Small intestine (tissue), 7 donors: ENCODE measurements around the gene DMXL2. TPM values are rescaled to one million over a fixed set of nuclear protein-coding genes. Genes with fewer than 3 reads are reported as not detected.
"Not testable (repeated sequence)": the region's sequence is repeated elsewhere in the genome, so short reads cannot be mapped to it uniquely, and the experiment has no call there.

Source experiments
- DNase-seq, 2 donors: peaks; one replicate each; pipeline versions ENCODE4 v3.0.0 to v3.0.0-alpha.2; 2013
- FAIRE-seq: peaks from 2 replicates; lab custom pipeline; 2012; peaks lifted over from hg19 to GRCh38; lab: Jason Lieb, UNC
- H3K27ac ChIP-seq, 3 donors: one replicate each; pipeline ENCODE4 v1.5.1; 2013; ENCODE audit warnings: low read length in 2 of 3, mild to moderate bottlenecking in 2 of 3, control low read depth in 1 of 3, inconsistent platforms in 1 of 3, low read depth in 1 of 3, moderate library complexity in 1 of 3
- H3K27me3 ChIP-seq, 3 donors: one replicate each; pipeline ENCODE4 v1.6.1; 2013; ENCODE audit warnings: low read length in 3 of 3, inconsistent platforms in 1 of 3; ENCODE audit not compliant: control insufficient read depth in 3 of 3, insufficient read depth in 3 of 3
- H3K36me3 ChIP-seq, 3 donors: one replicate each; pipeline ENCODE4 v1.6.1; 2013; ENCODE audit warnings: low read length in 3 of 3, inconsistent platforms in 1 of 3, low read depth in 1 of 3, mild to moderate bottlenecking in 1 of 3, moderate library complexity in 1 of 3; ENCODE audit not compliant: control insufficient read depth in 3 of 3, insufficient read depth in 2 of 3
- H3K4me1 ChIP-seq, 3 donors: one replicate each; pipeline ENCODE4 v1.6.1; 2013; ENCODE audit warnings: low read length in 2 of 3, inconsistent platforms in 1 of 3, low read depth in 1 of 3, mild to moderate bottlenecking in 1 of 3, moderate library complexity in 1 of 3; ENCODE audit not compliant: control insufficient read depth in 3 of 3, insufficient read depth in 2 of 3
- H3K4me3 ChIP-seq, 3 donors: one replicate each; pipeline ENCODE4 v1.5.1; 2013; ENCODE audit warnings: low read length in 3 of 3, control low read depth in 1 of 3, inconsistent platforms in 1 of 3, low read depth in 1 of 3, mild to moderate bottlenecking in 1 of 3, moderate library complexity in 1 of 3
- H3K9me3 ChIP-seq, 2 donors: one replicate each; pipeline ENCODE4 v1.6.1; 2013; ENCODE audit warnings: low read depth in 1 of 2, low read length in 1 of 2; ENCODE audit not compliant: control insufficient read depth in 2 of 2, insufficient read depth in 1 of 2
- WGBS, 3 donors: extraction: QIAGEN DNeasy Blood & Tissue Kit; methylation state at CpG; one replicate each; pipeline ENCODE4 v1.1.7; 2013; 5-methylcytosine and 5-hydroxymethylcytosine counted together
- polyA plus RNA-seq, 4 donors: library from polyadenylated mRNA; stranded (reverse) in 3 of 4; unstranded in 1 of 4; fragments of 200-250 nt in 3 of 4; fragments of 120-200 nt in 1 of 4; gene quantifications; one replicate each; pipeline versions ENCODE4 v1.2.1 to v1.2.3, GENCODE V29; 2013
- donor health status: healthy with polysubstance abuse.
- donor health status: control.
- donor health status: control.
- donor health status: Bipolar disorder and iron deficiency.
- donor health status: healthy.

DMXL2 gene
- polyA plus RNA-seq, 4 donors = 24.5 to 58.4 (median 42.6) TPM

DNA sequence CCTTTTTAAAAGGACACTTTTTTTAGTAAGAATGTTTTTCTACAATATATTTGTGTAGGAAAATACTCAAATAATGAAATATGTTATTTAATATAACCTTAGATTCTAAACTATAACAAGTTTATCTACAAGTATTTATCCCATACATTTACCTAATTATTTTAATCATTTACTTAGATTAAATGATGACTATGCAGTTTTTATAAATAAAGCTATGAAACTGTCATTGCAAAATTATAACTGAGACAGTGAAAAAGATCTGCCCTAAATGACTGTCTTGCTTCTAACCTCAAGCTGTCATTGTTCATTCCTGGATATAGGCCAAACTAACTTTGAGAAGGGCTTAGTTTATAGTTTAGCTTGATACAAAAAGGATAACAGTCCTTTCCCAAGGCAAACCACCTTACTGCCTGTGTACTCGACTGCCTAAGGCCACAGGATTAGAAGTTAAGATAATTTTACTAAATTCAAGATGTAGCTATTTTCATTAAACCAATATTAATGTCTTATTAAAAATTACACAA is 197.0 kb downstream of the DMXL2 start:
- Histone ChIP-seq H3K36me3 (no peaks in the 10 kb centered on the region), H3K27me3 (peaks cover 0 to 2% (median 0%) of the 10 kb centered on the region in 3 donors), H3K27ac (no peak overlapping the region), H3K4me3 (no peak overlapping the region), H3K9me3 (no peaks in the 10 kb centered on the region), H3K4me1 (no peaks in the 10 kb centered on the region)
- 8 to 37% (median 9%) methylated on average over 1 of the region's 1 CpG for WGBS, 3 donors
- DNase-seq (no peak), FAIRE-seq (no peak)

DNA sequence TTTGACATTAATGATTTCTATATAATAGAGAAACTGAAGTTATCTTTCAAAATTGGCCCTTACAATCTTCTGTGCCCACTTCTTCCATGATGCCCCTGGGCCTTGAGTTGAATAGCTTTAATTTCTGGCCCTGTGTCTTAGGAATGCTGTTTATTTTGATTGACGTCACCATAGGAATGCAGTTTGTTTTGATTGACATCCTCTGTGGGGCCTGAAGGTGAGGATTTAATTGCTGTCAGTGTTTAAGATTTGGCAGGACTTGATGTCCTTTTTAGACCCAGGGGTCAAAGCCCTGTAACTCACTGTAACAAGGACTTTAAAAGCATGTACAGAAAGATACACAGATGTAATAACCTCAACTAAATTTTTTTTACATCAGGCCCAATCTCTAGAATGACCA is 197.8 kb downstream of the DMXL2 start:
- FAIRE-seq (no peak), DNase-seq (no peak)
- Histone ChIP-seq H3K4me3 (no peak overlapping the region), H3K36me3 (no peaks in the 10 kb centered on the region), H3K9me3 (no peaks in the 10 kb centered on the region), H3K4me1 (no peaks in the 10 kb centered on the region), H3K27me3 (peaks cover 0 to 2% (median 0%) of the 10 kb centered on the region in 3 donors), H3K27ac (no peak overlapping the region)
- WGBS, 3 donors = 68 to 89% (median 73%) methylated on average over 1 of the region's 1 CpG

DNA sequence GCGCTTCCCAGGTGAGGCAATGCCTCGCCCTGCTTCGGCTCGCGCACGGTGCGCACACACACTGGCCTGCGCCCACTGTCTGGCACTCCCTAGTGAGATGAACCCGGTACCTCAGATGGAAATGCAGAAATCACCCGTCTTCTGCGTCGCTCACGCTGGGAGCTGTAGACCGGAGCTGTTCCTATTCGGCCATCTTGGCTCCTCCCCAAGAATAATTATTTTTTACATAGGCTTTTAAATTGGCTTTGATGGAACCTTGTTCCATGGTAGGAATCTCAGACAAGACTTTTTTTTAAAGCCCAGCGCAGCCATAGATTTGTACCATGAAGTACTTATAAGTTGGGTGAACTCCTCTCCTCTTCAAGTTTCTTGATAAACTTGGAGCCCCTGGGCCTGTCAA is 199.5 kb downstream of the DMXL2 start:
- not testable (repeated sequence) for H3K36me3 ChIP-seq, DNase-seq, FAIRE-seq, H3K27me3 ChIP-seq, H3K4me3 ChIP-seq, H3K4me1 ChIP-seq, H3K9me3 ChIP-seq, H3K27ac ChIP-seq
- WGBS, 3 donors = 94 to 98% (median 97%) methylated on average over 4 to 7 of the region's 16 CpGs

DNA sequence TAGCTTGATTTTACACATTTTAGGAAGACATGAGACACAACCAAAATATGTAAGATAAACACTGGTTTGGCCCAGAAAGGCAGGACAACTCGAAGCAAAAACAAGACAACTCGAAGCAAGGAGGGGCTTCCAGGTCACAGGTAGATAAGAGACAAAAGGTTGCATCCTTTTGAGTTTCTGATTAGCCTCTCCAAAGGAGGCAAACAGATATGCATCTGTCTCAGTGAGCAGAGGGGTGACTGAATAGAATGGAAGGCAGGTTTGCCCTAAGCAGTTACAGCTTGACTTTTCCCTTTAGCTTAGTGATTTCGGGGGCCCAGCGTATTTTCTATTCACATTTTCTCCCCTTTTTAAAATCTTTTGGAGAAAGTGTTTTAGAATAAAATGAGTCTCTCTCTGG is 206.4 kb downstream of the DMXL2 start:
- FAIRE-seq = no peak

DNA sequence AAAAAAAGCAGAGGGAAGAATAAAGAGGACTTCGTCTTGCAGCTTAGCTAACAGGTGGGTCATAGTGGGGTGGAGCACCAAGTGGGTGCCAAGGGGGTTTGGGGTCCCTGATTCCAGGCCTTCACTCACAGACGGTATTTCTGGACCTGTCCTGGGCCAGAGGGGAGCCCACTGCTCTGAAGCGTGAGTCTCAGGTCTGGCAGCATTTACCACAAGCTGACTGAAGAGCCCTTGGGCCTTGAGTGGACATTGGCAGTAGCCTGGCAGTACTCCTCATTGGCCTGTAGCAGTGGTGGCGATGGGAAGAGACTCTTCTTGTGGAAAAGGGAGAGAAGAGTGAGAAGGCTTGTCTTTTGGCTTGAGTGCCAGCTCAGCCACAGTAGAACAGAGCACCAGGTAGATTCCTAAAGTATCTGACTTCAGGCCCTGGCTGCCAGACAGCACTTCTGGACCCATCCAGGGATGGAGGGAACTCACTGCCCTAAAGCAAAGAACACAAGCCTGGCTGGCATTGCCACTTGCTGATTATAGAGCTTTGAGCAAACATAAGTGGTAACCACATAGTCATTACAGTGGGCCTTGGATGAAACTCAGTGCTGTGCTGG is 208.2 kb downstream of the DMXL2 start:
- WGBS, 3 donors = 81 to 91% (median 88%) methylated on average over 4 of the region's 4 CpGs
- FAIRE-seq = no peak

More for the DNA sequence above, 206.4 kb downstream of the DMXL2 start:
- H3K4me1 ChIP-seq = no peaks in the 10 kb centered on the region
- no peak overlapping the region for H3K27ac ChIP-seq
- no peaks in the 10 kb centered on the region for H3K27me3 ChIP-seq
- no peaks in the 10 kb centered on the region for H3K36me3 ChIP-seq
- WGBS, 3 donors = 47 to 68% (median 55%) methylated on average over 4 of the region's 4 CpGs
- no peak overlapping the region for H3K4me3 ChIP-seq
- DNase-seq = no peak
- H3K9me3 ChIP-seq = no peaks in the 10 kb centered on the region

DNA sequence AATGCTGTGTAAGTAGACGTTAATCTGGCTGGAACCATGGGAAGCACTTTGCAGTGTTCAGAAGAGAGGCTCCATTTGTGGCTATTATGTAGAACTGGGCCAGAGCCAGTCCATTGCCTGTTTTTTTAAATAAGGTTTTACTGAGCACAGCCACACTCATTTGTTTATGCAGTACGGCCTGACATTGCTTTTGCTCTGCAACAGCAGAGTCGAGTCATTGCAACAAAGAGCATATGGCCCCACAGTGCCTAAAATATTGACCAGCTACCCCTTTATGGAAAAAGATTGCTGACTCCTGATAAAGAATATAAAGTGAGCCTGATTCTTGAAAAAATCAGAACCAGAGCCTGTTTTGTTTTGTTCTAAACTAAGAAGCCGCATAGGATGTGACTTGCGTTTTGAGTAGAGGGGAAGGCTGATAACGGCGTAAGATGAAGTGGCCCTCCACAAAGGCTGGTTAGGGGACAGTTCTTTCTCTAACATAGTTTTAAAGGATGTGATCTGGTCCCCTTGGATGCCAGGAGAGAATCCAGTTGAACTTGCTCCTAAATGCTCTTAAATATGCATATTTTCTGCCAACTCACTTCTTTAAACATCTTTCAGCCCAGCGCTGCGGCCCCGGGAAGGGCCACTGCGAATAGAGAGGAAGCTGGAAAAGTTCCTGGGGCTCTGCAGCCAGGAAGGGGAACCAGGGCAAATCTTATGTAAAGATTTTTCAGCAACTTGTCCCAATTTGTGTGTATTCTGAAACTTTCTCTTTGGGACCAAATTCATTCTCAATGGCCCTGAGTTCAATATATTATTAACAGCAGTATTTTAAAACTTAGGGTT is 216.7 kb downstream of the DMXL2 start:
- Histone ChIP-seq H3K36me3 (no peaks in the 10 kb centered on the region), H3K4me3 (no peak overlapping the region), H3K27me3 (peaks cover 0 to 8% (median 0%) of the 10 kb centered on the region in 3 donors), H3K4me1 (no peaks in the 10 kb centered on the region), H3K27ac (no peak overlapping the region), H3K9me3 (no peaks in the 10 kb centered on the region)
- 67 to 80% (median 69%) methylated on average over 11 of the region's 11 CpGs for WGBS, 3 donors
- no peak for FAIRE-seq
- DNase-seq = no peak

More for the DNA sequence above, 208.2 kb downstream of the DMXL2 start:
- no peaks in the 10 kb centered on the region for H3K27me3 ChIP-seq
- no peak overlapping the region for H3K27ac ChIP-seq
- no peaks in the 10 kb centered on the region for H3K9me3 ChIP-seq
- no peaks in the 10 kb centered on the region for H3K36me3 ChIP-seq
- no peak overlapping the region for H3K4me3 ChIP-seq
- no peak for DNase-seq
- H3K4me1 ChIP-seq = no peaks in the 10 kb centered on the region

DNA sequence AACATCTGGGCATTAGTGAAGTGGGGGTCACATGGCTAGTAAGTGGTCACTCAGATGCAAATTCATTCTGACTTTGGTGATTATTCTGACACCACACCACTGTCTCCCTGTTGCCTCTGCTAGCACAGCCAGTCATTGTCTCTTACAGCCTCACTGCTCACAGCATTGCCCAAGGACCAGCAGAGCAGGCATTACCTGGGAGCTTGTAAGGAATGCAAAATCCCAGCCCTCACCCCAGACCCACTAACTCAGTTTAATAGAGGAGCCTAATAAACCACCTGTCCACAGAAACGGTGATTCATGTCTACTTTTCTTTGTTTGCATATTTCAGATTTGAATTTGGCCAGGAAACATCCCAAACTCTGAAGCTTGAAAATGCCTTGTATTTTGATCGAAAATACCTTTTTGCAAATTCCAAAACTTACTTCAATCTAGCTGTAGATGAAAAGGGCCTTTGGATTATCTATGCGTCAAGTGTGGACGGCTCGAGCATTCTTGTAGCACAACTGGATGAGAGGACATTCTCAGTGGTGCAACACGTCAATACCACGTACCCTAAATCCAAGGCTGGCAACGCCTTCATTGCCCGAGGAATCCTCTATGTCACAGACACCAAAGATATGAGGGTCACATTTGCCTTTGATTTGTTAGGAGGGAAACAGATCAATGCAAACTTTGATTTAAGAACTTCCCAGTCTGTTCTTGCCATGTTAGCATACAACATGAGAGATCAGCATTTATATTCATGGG is 218.4 kb downstream of the DMXL2 start:
- Histone ChIP-seq H3K4me3 (no peak overlapping the region), H3K36me3 (no peaks in the 10 kb centered on the region), H3K27me3 (peaks cover 0 to 11% (median 0%) of the 10 kb centered on the region in 3 donors), H3K27ac (no peak overlapping the region), H3K9me3 (no peaks in the 10 kb centered on the region), H3K4me1 (no peaks in the 10 kb centered on the region)
- 83 to 89% (median 89%) methylated on average over 9 of the region's 9 CpGs for WGBS, 3 donors
- no peak for DNase-seq
- no peak for FAIRE-seq
